HepG2 (cell line): ENCODE data around the gene ANKRD27. TPM values are rescaled to one million over a fixed set of nuclear protein-coding genes. Genes with fewer than 3 reads are reported as not detected.
A peak's percentile ranks its signal among the peaks of the same experiment; 100 is the strongest.

Experiments used
- ATF1 ChIP-seq: IDR thresholded peaks from 2 replicates; pipeline ENCODE4 v1.6.1; 2016; ENCODE audit warnings: mild to moderate bottlenecking, control low read depth
- CCDC6 ChIP-seq: sonication (generic); formaldehyde crosslinking; IDR thresholded peaks from 2 replicates; pipeline ENCODE4 v1.8.1; 2022; ENCODE audit warnings: mild to moderate bottlenecking, missing genetic modification reagents, moderate library complexity
- CREM ChIP-seq, 2 experiments: sonication (generic) in 1 of 2; formaldehyde crosslinking in 1 of 2; IDR thresholded peaks; 2 replicates each; pipeline versions ENCODE4 v1.4.0 to v1.6.1; 2016 to 2020; ENCODE audit warnings: antibody characterized with exemption in 1 of 2, mild to moderate bottlenecking in 1 of 2, missing genetic modification reagents in 1 of 2
- DMAP1 ChIP-seq: IDR thresholded peaks from 2 replicates; pipeline ENCODE4 v1.6.1; 2016
- DRAP1 ChIP-seq: IDR thresholded peaks from 2 replicates; pipeline ENCODE4 v1.6.1; 2016; ENCODE audit warnings: missing genetic modification reagents, missing compliant biosample characterization
- GPBP1L1 ChIP-seq: sonication (generic); formaldehyde crosslinking; IDR thresholded peaks from 2 replicates; pipeline ENCODE4 v1.5.0; 2020; ENCODE audit warnings: mild to moderate bottlenecking, missing genetic modification reagents
- MEIS2 ChIP-seq: sonication (generic); formaldehyde crosslinking; IDR thresholded peaks from 2 replicates; pipeline ENCODE4 v1.9.0; 2021; ENCODE audit warnings: mild to moderate bottlenecking, missing genetic modification reagents
- MLLT10 ChIP-seq: sonication (generic); formaldehyde crosslinking; IDR thresholded peaks from 2 replicates; pipeline ENCODE4 v1.4.0; 2020; ENCODE audit warnings: missing genetic modification reagents
- NCOA1 ChIP-seq: sonication (generic); formaldehyde crosslinking; IDR thresholded peaks from 2 replicates; pipeline ENCODE4 v1.9.0; 2021; ENCODE audit warnings: missing genetic modification reagents
- TBX3 ChIP-seq: fragments of 450-650 bp; IDR thresholded peaks from 2 replicates; pipeline ENCODE4 v1.6.1; 2017; ENCODE audit warnings: antibody characterized with exemption, mild to moderate bottlenecking, inconsistent platforms, borderline replicate concordance
- ZNF441 ChIP-seq: sonication (generic); formaldehyde crosslinking; IDR thresholded peaks from 2 replicates; pipeline ENCODE4 v1.7.0; 2021; ENCODE audit warnings: missing genetic modification reagents, borderline replicate concordance
- ZNF788 ChIP-seq: sonication (generic); formaldehyde crosslinking; IDR thresholded peaks from 2 replicates; pipeline ENCODE4 v1.5.0; 2020; ENCODE audit warnings: mild to moderate bottlenecking, missing genetic modification reagents, borderline replicate concordance
- polyA plus RNA-seq, 8 experiments: library from polyadenylated mRNA; depleted of rRNA in 3 of 8; stranded (reverse) in 7 of 8; unstranded in 1 of 8; fragments of >200 nt; fragmentation: Illumina TruSeq in 4 of 8; extraction: Trizol in 4 of 8; gene quantifications; 2 replicates each; pipeline versions ENCODE4 v1.2.1 to v1.2.3, GENCODE V29; 2011 to 2016; ENCODE audit warnings: low read depth in 4 of 8, missing spikeins in 1 of 8, mixed read lengths in 1 of 8; ENCODE audit not compliant: insufficient read depth in 1 of 8
- total RNA-seq, 5 experiments: library from RNA; depleted of rRNA; stranded (reverse); fragments of >200 nt; fragmentation: Illumina TruSeq; extraction: Trizol; gene quantifications; 2 replicates each; pipeline ENCODE4 v1.2.3, GENCODE V29; 2016; ENCODE audit warnings: low read depth in 1 of 5
- TF ChIP-seq, protein P1 (sequence below): sonication (generic); formaldehyde crosslinking; IDR thresholded peaks from 2 replicates; pipeline ENCODE4 v1.4.0; 2020; ENCODE audit warnings: low read depth, missing genetic modification reagents
- TF ChIP-seq, protein P2 (sequence below): sonication (generic); formaldehyde crosslinking; IDR thresholded peaks from 2 replicates; pipeline ENCODE4 v1.5.0; 2020; ENCODE audit warnings: missing genetic modification reagents
- TF ChIP-seq, protein P3 (sequence below): sonication (generic); formaldehyde crosslinking; IDR thresholded peaks from 2 replicates; pipeline ENCODE4 v1.5.1; 2020; ENCODE audit warnings: mild to moderate bottlenecking, missing genetic modification reagents, moderate library complexity
- TF ChIP-seq, protein P4 (sequence below): sonication (generic); formaldehyde crosslinking; IDR thresholded peaks from 2 replicates; pipeline ENCODE4 v1.5.0; 2020; ENCODE audit warnings: mild to moderate bottlenecking, missing genetic modification reagents

Gene ANKRD27
- total and polyA plus RNA-seq, 2 of the 13 experiments (the other 11 are each of a cell fraction or from before 2014, with no cell fraction given): 22.2 to 23.7 TPM

DNA sequence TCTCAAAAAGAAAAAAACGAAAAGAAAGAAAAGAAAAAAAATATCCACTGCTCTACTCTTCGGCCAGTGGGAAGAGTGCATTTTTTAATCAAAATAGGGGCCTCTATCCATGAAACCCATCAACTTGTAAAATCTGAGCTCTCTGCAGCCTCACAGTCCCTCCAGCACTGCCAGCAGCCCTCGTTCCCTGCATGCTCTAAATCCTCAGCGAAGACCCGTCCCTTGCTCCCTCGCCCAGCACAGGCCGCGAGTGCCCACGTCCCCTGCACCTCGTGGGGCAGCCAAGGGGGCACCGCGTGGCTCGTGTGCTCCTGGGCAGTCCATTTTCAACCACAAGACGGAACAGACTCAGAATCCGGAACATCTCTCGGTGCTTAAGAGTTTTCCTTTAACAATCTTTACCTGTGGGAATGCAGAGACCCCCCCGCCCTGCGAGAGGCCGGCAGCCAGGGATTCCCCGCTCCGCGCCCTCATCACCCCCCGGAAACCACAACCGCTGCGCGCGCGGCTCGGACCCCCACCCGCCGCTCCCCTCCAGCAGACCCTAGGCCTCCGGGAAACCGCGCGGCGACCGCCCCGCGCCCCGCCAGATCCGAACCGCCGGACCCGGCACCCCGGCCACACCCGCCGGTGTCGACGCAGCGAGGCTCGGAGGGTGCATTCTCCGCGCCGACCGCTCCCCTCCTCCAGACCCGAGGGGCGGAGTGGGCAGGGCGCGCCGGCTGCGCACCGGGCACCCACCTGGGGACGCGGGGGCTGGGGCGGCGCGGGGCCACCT, 638 bp downstream of the ANKRD27 start (continued):
- TF ChIP-seq GPBP1L1 (CRISPR knock-in tag): no peak
- TF ChIP-seq MLLT10 (CRISPR knock-in tag): no peak
- no peak for TF ChIP-seq DRAP1 (CRISPR knock-in tag)
- TF ChIP-seq, protein P1, sequence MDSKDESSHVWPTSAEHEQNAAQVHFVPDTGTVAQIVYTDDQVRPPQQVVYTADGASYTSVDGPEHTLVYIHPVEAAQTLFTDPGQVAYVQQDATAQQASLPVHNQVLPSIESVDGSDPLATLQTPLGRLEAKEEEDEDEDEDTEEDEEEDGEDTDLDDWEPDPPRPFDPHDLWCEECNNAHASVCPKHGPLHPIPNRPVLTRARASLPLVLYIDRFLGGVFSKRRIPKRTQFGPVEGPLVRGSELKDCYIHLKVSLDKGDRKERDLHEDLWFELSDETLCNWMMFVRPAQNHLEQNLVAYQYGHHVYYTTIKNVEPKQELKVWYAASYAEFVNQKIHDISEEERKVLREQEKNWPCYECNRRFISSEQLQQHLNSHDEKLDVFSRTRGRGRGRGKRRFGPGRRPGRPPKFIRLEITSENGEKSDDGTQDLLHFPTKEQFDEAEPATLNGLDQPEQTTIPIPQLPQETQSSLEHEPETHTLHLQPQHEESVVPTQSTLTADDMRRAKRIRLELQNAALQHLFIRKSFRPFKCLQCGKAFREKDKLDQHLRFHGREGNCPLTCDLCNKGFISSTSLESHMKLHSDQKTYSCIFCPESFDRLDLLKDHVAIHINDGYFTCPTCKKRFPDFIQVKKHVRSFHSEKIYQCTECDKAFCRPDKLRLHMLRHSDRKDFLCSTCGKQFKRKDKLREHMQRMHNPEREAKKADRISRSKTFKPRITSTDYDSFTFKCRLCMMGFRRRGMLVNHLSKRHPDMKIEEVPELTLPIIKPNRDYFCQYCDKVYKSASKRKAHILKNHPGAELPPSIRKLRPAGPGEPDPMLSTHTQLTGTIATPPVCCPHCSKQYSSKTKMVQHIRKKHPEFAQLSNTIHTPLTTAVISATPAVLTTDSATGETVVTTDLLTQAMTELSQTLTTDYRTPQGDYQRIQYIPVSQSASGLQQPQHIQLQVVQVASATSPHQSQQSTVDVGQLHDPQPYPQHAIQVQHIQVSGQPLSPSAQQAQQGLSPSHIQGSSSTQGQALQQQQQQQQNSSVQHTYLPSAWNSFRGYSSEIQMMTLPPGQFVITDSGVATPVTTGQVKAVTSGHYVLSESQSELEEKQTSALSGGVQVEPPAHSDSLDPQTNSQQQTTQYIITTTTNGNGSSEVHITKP (CRISPR knock-in tag): no peak
- no peak for TF ChIP-seq CREM (IDR thresholded peaks at IDR 0.05)
- TF ChIP-seq CREM (CRISPR knock-in tag; IDR thresholded peaks at IDR 0.05): no peak
- TF ChIP-seq, protein P2, sequence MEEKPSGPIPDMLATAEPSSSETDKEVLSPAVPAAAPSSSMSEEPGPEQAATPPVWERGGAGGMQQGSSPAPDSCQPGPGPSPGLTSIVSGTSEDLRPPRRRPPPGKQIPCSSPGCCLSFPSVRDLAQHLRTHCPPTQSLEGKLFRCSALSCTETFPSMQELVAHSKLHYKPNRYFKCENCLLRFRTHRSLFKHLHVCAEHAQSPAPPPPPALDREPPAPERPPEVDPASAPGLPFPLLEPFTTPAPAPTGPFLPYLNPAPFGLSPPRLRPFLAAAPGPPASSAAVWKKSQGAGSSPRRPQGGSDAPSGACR (CRISPR knock-in tag): no peak
- no peak for TF ChIP-seq TBX3
- TF ChIP-seq, protein P3, sequence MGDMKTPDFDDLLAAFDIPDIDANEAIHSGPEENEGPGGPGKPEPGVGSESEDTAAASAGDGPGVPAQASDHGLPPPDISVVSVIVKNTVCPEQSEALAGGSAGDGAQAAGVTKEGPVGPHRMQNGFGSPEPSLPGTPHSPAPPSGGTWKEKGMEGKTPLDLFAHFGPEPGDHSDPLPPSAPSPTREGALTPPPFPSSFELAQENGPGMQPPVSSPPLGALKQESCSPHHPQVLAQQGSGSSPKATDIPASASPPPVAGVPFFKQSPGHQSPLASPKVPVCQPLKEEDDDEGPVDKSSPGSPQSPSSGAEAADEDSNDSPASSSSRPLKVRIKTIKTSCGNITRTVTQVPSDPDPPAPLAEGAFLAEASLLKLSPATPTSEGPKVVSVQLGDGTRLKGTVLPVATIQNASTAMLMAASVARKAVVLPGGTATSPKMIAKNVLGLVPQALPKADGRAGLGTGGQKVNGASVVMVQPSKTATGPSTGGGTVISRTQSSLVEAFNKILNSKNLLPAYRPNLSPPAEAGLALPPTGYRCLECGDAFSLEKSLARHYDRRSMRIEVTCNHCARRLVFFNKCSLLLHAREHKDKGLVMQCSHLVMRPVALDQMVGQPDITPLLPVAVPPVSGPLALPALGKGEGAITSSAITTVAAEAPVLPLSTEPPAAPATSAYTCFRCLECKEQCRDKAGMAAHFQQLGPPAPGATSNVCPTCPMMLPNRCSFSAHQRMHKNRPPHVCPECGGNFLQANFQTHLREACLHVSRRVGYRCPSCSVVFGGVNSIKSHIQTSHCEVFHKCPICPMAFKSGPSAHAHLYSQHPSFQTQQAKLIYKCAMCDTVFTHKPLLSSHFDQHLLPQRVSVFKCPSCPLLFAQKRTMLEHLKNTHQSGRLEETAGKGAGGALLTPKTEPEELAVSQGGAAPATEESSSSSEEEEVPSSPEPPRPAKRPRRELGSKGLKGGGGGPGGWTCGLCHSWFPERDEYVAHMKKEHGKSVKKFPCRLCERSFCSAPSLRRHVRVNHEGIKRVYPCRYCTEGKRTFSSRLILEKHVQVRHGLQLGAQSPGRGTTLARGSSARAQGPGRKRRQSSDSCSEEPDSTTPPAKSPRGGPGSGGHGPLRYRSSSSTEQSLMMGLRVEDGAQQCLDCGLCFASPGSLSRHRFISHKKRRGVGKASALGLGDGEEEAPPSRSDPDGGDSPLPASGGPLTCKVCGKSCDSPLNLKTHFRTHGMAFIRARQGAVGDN: peak; percentile 43; the same call in 1 of the 2 replicates
- no peak for TF ChIP-seq ZNF441
- TF ChIP-seq ZNF788 (CRISPR knock-in tag): no peak
- TF ChIP-seq, protein P4, sequence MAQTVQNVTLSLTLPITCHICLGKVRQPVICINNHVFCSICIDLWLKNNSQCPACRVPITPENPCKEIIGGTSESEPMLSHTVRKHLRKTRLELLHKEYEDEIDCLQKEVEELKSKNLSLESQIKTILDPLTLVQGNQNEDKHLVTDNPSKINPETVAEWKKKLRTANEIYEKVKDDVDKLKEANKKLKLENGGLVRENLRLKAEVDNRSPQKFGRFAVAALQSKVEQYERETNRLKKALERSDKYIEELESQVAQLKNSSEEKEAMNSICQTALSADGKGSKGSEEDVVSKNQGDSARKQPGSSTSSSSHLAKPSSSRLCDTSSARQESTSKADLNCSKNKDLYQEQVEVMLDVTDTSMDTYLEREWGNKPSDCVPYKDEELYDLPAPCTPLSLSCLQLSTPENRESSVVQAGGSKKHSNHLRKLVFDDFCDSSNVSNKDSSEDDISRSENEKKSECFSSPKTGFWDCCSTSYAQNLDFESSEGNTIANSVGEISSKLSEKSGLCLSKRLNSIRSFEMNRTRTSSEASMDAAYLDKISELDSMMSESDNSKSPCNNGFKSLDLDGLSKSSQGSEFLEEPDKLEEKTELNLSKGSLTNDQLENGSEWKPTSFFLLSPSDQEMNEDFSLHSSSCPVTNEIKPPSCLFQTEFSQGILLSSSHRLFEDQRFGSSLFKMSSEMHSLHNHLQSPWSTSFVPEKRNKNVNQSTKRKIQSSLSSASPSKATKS: no peak
- no peak for TF ChIP-seq MEIS2
- 0 out of 2 replicates have a peak, but pooled peaks have one; percentile 5 for TF ChIP-seq DMAP1
- TF ChIP-seq ATF1 (CRISPR knock-in tag): no peak
- TF ChIP-seq CCDC6 (CRISPR knock-in tag): no peak
- TF ChIP-seq NCOA1: no peak
